Activated T-helper 1 cell treated with anti-CD3 and anti-CD28 coated beads, Interleukin-12 subunit alpha, Interleukin-12 subunit beta, Interleukin-2, Interleukin-4 antibody, amounts not matched to agents 30 ng/mL and 10 ng/mL and 1 ng/mL, durations not matched to agents 14 hours and 24 hours and 36 hours (primary cell): ENCODE measurements around the gene IFITM2. TPM values are rescaled to one million over a fixed set of nuclear protein-coding genes. Genes with fewer than 3 reads are reported as not detected.
"Not testable (repeated sequence)": the region's sequence is repeated elsewhere in the genome, so short reads cannot be mapped to it uniquely, and the experiment has no call there.

Source experiments
- DNase-seq: peaks from one replicate; pipeline ENCODE4 v3.0.0; 2021; ENCODE audit warnings: low spot score
- H3K27ac Mint-ChIP-seq: one replicate; pipeline ENCODE4 v1.8.0; 2021; ENCODE audit warnings: mild to moderate bottlenecking, mixed read lengths
- H3K27me3 Mint-ChIP-seq: one replicate; pipeline ENCODE4 v1.8.0; 2022; ENCODE audit warnings: mild to moderate bottlenecking, moderate library complexity, mixed read lengths; ENCODE audit not compliant: insufficient read depth
- H3K36me3 Mint-ChIP-seq: one replicate; pipeline ENCODE4 v1.8.0; 2021; ENCODE audit warnings: low read depth, mixed read lengths
- H3K4me1 Mint-ChIP-seq: one replicate; pipeline ENCODE4 v1.8.0; 2021; ENCODE audit warnings: low read depth, mixed read lengths
- H3K4me3 Mint-ChIP-seq: one replicate; pipeline ENCODE4 v1.8.0; 2021; ENCODE audit warnings: mild to moderate bottlenecking, moderate library complexity, mixed read lengths
- H3K9me3 Mint-ChIP-seq: one replicate; pipeline ENCODE4 v1.8.0; 2021; ENCODE audit warnings: mixed read lengths
- intact Hi-C: fragments of 100-400 bp; cut with micrococcal nuclease; formaldehyde crosslinking; loops from one replicate; pipeline ENCODE4 v1.15.1; 2024
- total RNA-seq: library from RNA; stranded (reverse); gene quantifications from 2 replicates; pipeline ENCODE4 v1.2.3, GENCODE V29; 2022

The IFITM2 gene
- total RNA-seq, 1 donor from 2014 or later: 521 TPM

DNA sequence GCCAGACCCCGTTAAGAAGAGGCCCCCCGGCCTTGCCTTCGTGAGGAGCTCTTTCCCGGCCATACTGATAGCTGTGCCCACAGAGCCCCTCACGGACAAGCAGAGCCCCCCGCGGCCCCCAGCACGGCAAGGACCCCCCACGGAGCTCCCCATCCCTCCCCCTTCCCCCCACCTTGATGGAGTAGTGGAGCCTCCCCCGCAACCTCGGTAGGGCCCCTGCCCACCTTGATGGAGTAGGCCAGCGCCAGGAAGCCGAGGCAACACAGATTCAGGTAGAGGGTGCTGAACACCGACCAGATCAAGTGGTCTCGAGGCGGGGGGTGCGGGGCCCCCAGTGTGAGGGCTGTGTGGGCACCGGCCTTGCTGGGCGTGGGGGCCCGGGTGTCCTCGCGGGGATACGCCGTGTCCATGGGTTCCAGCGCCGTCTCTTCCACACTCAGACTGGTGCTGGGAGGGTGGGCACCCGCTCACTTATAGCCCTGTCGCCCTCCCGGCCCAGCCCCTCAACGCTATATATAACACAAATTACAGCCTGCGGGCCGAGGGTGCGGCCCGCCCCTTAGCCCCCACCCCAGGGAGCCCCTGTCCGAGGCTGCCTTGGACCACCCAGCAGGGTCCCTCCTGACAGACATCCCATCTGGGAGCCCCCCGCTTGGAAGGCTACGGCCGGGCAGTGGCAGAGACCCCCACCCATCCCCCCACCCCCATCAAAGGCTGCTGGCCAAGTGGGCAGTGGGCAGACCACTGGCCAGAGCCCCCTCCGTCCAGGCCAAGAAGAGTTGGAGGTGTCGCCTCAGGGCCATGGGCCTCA, 8.3 kb upstream of the IFITM2 start, which contains the start of gene IFITM5:
IFITM5 (minus strand) TSS at position 446 of the 811 bp plus-strand sequence; CDS start at position 410, 36 bp downstream.
- no peaks in the 10 kb centered on the region for H3K9me3 Mint-ChIP-seq
- H3K4me3 Mint-ChIP-seq: no peak within 1 kb of the TSS
- peaks cover 20% of the 10 kb centered on the region for H3K4me1 Mint-ChIP-seq
- DNase-seq: no peak
- H3K27me3 Mint-ChIP-seq: peaks cover 13% of the 10 kb centered on the region
- H3K27ac Mint-ChIP-seq: no peak within 1 kb of the TSS
- intact Hi-C loops: no loop called here
- no peaks in the 10 kb centered on the region for H3K36me3 Mint-ChIP-seq

GRCh38 chr11:299951-300735, 7.5 kb upstream of the IFITM2 start:
- Mint-ChIP-seq H3K4me1 (peaks cover 23% of the 10 kb centered on the region), H3K36me3 (no peaks in the 10 kb centered on the region), H3K9me3 (no peaks in the 10 kb centered on the region), H3K4me3 (no peak overlapping the region), H3K27ac (peak overlapping the region; percentile 12), H3K27me3 (peaks cover 13% of the 10 kb centered on the region)
- no peak for DNase-seq
- intact Hi-C loops: no loop called here

DNA sequence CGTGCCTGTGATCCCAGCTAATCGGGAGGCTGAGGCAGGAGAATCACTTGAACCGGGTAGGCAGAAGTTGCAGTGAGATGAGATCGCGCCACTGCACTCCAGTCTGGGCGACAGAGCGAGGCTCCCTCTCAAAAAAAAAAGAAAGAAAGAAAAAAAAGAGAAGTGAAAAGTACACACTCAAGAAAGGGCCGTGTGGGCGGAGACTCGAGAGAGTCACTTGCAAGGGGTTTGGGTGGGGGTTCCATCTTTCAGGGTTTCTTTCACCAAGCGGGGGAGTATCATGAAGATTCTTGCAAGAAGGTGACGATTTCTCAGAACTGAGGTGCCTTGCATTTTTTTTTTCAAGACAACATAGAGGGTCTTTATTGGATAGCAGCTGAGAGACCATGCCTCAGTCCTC, 4.3 kb upstream of the IFITM2 start:
- no peak for DNase-seq
- H3K9me3 Mint-ChIP-seq: no peaks in the 10 kb centered on the region
- no peak overlapping the region for H3K4me3 Mint-ChIP-seq
- peaks cover 34% of the 10 kb centered on the region for H3K4me1 Mint-ChIP-seq
- intact Hi-C loops: no loop called here
- no peaks in the 10 kb centered on the region for H3K36me3 Mint-ChIP-seq
- no peak overlapping the region for H3K27ac Mint-ChIP-seq
- H3K27me3 Mint-ChIP-seq: peaks cover 11% of the 10 kb centered on the region

DNA sequence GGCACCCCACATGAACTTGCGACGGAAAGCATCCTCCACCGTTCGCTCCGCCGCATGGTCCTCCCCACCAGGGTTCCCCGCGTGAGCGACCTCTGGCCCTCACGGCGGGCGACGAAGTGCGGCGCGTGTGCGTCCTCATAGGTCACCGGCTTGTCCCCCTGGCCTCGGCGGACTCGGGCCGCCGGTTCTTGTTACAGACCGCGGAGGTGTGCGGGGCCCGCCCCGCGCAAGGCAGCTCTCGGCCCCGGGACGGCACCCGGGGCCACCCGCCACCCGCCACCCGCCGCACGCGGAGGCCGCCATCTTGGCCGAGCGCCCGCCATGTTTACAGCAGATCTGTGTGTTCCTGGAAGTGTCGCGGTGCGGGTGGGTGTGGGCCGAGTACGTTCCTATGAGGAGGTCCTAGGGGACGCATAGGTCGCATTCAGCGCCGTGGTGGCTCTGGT, 3.5 kb upstream of the IFITM2 start:
- H3K36me3 Mint-ChIP-seq: peaks cover under 1% of the 10 kb centered on the region
- intact Hi-C loops: loop anchor here (2.0 kb wide), 1 partner anchor 93 kb away; no protein-coding TSS in a partner anchor
- no peak for DNase-seq
- H3K4me1 Mint-ChIP-seq: peaks cover 35% of the 10 kb centered on the region
- H3K27me3 Mint-ChIP-seq: peaks cover 11% of the 10 kb centered on the region
- no peak overlapping the region for H3K4me3 Mint-ChIP-seq
- no peaks in the 10 kb centered on the region for H3K9me3 Mint-ChIP-seq
- H3K27ac Mint-ChIP-seq: no peak overlapping the region

DNA sequence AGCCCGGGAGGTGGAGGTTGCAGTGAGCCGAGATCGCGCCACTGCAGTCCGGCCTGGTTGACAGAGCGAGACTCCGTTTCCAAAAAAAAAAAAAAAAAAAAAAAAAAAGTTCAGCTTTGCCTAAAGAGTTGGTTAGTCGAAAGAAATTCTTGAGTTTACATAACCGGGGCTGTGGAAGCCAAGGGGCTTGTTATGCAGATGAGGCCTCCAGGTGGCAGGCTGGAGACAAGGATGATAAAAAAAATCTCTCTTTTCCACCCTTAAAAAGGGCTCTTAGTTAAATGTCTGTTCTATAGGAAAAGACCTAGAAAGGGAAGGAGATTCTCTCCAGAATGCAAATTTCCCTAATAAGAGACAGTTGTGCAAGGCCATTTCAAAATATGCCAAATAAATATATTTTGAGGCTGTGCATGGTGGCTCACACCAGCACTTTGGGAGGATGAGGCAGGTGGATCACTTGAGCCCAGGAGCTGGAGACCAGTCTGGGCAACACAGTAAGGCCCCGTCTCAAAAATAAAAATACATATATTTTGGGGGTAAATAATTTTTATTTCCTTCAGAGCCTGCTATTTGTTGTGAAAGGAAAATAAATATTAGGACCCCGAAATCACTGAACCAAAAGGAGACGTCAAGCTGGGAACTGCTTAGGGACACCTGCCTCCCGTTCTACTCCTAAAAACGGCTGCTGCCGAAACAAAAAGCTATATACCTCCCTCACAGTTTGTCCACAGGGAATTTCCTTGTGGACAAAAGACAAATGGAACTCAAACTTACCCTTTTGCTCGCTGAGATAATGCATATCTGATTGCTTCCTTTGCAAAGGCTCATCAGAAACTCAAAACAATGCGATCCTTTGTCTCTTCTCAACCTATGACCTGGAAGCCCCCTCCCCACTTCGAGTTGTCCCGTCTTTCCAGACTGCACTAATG, 2.4 kb upstream of the IFITM2 start:
- Mint-ChIP-seq H3K4me3 (no peak overlapping the region), H3K27ac (no peak overlapping the region), H3K36me3 (peaks cover 7% of the 10 kb centered on the region), H3K4me1 (peaks cover 43% of the 10 kb centered on the region), H3K9me3 (no peaks in the 10 kb centered on the region), H3K27me3 (peaks cover 10% of the 10 kb centered on the region)
- DNase-seq: no peak
- intact Hi-C loops: loop anchor here (2.0 to 5.0 kb wide), 3 partner anchors 92 to 212 kb away; no protein-coding TSS in a partner anchor

GRCh38 chr11:305844-306211, 1.8 kb upstream of the IFITM2 start:
- intact Hi-C loops: loop anchor here (2.0 to 5.0 kb wide), 3 partner anchors 91 to 211 kb away; no protein-coding TSS in a partner anchor
- Mint-ChIP-seq H3K9me3 (no peaks in the 10 kb centered on the region), H3K36me3 (peaks cover 7% of the 10 kb centered on the region), H3K27ac (no peak overlapping the region), H3K4me3 (no peak overlapping the region), H3K27me3 (peaks cover 4% of the 10 kb centered on the region), H3K4me1 (peaks cover 38% of the 10 kb centered on the region)
- DNase-seq: no peak

DNA sequence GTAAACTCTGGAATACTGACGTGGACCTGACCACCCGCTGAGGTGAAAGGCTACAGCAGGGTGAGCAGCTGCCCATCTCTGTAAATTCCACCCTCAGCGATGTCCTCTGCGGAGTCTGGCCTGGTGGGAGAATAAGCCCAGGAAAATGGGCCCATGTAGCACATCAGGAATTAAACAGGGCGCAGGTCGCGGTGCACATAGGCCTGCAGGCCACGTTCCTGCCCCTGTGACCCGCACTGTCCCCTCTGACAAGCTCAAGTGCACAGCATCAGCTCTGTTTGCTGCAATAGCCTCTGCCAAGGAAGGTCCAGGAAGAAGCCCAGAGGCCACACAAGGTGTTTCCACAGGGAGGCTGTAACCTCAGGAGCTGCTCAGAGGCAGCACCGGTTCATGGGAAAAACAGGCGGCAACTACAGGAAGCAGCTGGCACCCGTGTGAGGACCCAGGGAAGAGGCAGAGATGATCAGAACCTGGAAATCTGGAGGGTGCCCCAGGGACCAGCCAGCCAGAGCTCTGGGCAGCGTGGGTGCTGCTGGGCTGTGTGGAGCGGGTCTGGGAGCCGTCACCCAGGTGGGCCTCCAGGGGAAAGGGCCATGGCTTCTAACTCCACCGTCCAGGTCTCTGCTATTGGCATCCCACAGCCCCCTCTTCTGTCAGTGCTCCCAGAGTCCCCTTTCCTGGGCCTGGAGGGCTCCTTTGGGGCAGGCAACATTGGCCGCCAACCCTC, 808 bp upstream of the IFITM2 start:
- H3K27ac Mint-ChIP-seq: peak overlapping the region; percentile 61
- no peaks in the 10 kb centered on the region for H3K27me3 Mint-ChIP-seq
- DNase-seq: no peak
- no peaks in the 10 kb centered on the region for H3K9me3 Mint-ChIP-seq
- intact Hi-C loops: loop anchor here (1.0 to 5.0 kb wide), 3 partner anchors 13 to 210 kb away; partner anchors contain the start of gene IFITM3
- peaks cover 7% of the 10 kb centered on the region for H3K36me3 Mint-ChIP-seq
- H3K4me1 Mint-ChIP-seq: peaks cover 41% of the 10 kb centered on the region
- peak overlapping the region; percentile 92 for H3K4me3 Mint-ChIP-seq

GRCh38 chr11:308740-309665, 1.4 kb downstream of the IFITM2 start:
- peaks cover 49% of the 10 kb centered on the region for H3K4me1 Mint-ChIP-seq
- H3K27me3 Mint-ChIP-seq, DNase-seq, H3K36me3 Mint-ChIP-seq, H3K9me3 Mint-ChIP-seq: not testable (repeated sequence)
- H3K27ac Mint-ChIP-seq: peak overlapping the region; percentile 95
- peak overlapping the region; percentile 92 for H3K4me3 Mint-ChIP-seq
- intact Hi-C loops: loop anchor here (2.0 to 5.0 kb wide), 5 partner anchors 20 to 208 kb away; partner anchors contain the start of gene PGGHG

GRCh38 chr11:309979-310572, 2.5 kb downstream of the IFITM2 start:
- Mint-ChIP-seq H3K4me1 (peaks cover 47% of the 10 kb centered on the region), H3K4me3 (peak overlapping the region; percentile 92), H3K27ac (peak overlapping the region; percentile 95)
- not testable (repeated sequence) for H3K27me3 Mint-ChIP-seq, H3K36me3 Mint-ChIP-seq, DNase-seq, H3K9me3 Mint-ChIP-seq
- intact Hi-C loops: loop anchor here (2.0 to 5.0 kb wide), 6 partner anchors 21 to 207 kb away; partner anchors contain the start of gene PGGHG

DNA sequence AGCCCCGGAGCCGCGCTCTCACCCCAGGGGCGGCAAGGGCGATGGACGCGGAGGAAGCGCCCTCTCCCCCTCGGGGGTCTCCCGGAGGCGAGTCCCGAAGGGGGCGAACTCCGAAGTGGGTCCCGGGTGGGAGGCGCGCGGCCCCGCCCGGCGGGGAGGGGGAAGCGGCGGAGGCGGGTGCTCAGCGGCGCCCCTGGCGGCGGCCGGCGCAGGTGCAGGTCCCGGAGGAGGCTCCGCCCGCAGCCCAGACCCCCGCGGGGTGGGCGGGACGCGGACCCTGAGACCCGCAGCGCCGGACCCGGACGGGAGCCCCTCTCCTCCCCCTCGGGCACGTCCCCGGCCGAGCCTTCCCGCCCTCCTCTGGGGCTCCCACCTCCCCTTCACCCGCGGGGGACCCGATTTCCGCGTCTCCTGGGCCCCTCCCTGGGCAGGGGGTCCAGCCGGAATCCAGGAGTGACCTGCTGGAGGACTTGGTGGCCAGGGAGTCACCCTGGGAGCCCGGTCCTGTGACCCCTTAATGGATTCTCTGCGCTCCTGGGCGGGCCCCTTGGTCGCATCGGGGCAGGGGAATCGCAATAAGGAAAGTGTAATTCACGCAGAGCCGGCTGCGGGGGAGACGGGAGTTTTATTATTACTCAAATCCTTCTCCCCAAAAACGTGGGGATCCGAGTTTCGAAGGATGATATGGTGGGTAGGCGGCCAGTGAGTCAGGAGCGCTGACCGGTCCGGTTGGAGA, 3.6 kb downstream of the IFITM2 start:
- Mint-ChIP-seq H3K4me3 (peak overlapping the region; percentile 93), H3K27ac (peak overlapping the region; percentile 98), H3K4me1 (peaks cover 37% of the 10 kb centered on the region), H3K36me3 (peaks cover 13% of the 10 kb centered on the region)
- H3K27me3 Mint-ChIP-seq, H3K9me3 Mint-ChIP-seq, DNase-seq: not testable (repeated sequence)
- intact Hi-C loops: loop anchor here (5.0 kb wide), 1 partner anchor 106 kb away; no protein-coding TSS in a partner anchor
